K562 (cell line): Measurements from ENCODE around the gene PRKAR2B. TPM values are rescaled to one million over a fixed set of nuclear protein-coding genes. Genes with fewer than 3 reads are reported as not detected.

Source experiments
- ADNP ChIP-seq: fragments of 200-800 bp; sonication (Bioruptor generic); IDR thresholded peaks from 2 replicates; pipeline ENCODE4 v1.6.1; 2016; ENCODE audit warnings: missing genetic modification characterization, missing compliant biosample characterization
- BACH1 ChIP-seq: fragments of 200-800 bp; sonication (Bioruptor generic); IDR thresholded peaks from 2 replicates; pipeline ENCODE4 v1.6.1; 2016; ENCODE audit warnings: missing genetic modification characterization, missing compliant biosample characterization
- BCOR ChIP-seq: fragments of 450-650 bp; IDR thresholded peaks from 2 replicates; pipeline ENCODE4 v1.6.1; 2016
- C11orf30 ChIP-seq: fragments of 450-650 bp; IDR thresholded peaks from 2 replicates; pipeline ENCODE4 v1.6.1; 2016; ENCODE audit warnings: low read depth, mild to moderate bottlenecking
- CBX1 ChIP-seq: sonication (generic); IDR thresholded peaks from 2 replicates; pipeline ENCODE4 v1.6.1; 2016; ENCODE audit warnings: antibody characterized with exemption, low read depth, mild to moderate bottlenecking
- CBX3 ChIP-seq, 2 experiments: IDR thresholded peaks; 1 replicate in 1 of 2; 2 replicates in 1 of 2; pipeline ENCODE4 v1.6.1; 2012; ENCODE audit warnings: inconsistent platforms in 2 of 2, low read length in 2 of 2, borderline replicate concordance in 1 of 2, control low read depth in 1 of 2
- FIP1L1 ChIP-seq: fragments of 200-400 bp; formaldehyde crosslinking; IDR thresholded peaks from 2 replicates; pipeline ENCODE4 v1.6.1; 2018; ENCODE audit warnings: mild to moderate bottlenecking, low read depth, low read length; ENCODE audit not compliant: poor library complexity, severe bottlenecking
- GATAD2B ChIP-seq: fragments of 450-650 bp; IDR thresholded peaks from 2 replicates; pipeline ENCODE4 v1.6.1; 2017; ENCODE audit warnings: mild to moderate bottlenecking, borderline replicate concordance
- OTX1 ChIP-seq: fragments of 450-650 bp; formaldehyde crosslinking; IDR thresholded peaks from 2 replicates; pipeline ENCODE4 v1.4.0; 2022; ENCODE audit warnings: mild to moderate bottlenecking
- POLR2AphosphoS2 ChIP-seq: IDR thresholded peaks from 2 replicates; pipeline ENCODE4 v1.6.1; 2012; ENCODE audit warnings: low read length, improper control_type of control experiment
- POLR2H ChIP-seq: IDR thresholded peaks from 2 replicates; pipeline ENCODE4 v1.6.1; 2016; ENCODE audit warnings: missing genetic modification characterization, low read depth, mild to moderate bottlenecking, control low read depth, missing compliant biosample characterization, moderate library complexity
- PRMT5 ChIP-seq: sonication (generic); formaldehyde crosslinking; IDR thresholded peaks from 2 replicates; pipeline ENCODE4 v1.5.0; 2020; ENCODE audit warnings: missing genetic modification reagents
- RB1 ChIP-seq: fragments of 450-650 bp; IDR thresholded peaks from 2 replicates; pipeline ENCODE4 v1.6.1; 2017; ENCODE audit warnings: low read depth, mild to moderate bottlenecking
- SMARCB1 ChIP-seq: IDR thresholded peaks from 2 replicates; pipeline ENCODE4 v1.6.1; 2011; ENCODE audit warnings: improper control_type of control experiment, low read depth; ENCODE audit not compliant: insufficient read length
- WHSC1 ChIP-seq: IDR thresholded peaks from one replicate; pipeline ENCODE4 v1.6.1; 2012; ENCODE audit warnings: low read length, control low read depth, inconsistent platforms
- ZNF134 ChIP-seq: fragments of 250-450 bp; sonication (Bioruptor Pico); conservative IDR thresholded peaks from 2 replicates; pipeline ENCODE4 v1.4.0; 2020
- ZNF253 ChIP-seq: fragments of 250-450 bp; sonication (Bioruptor Pico); conservative IDR thresholded peaks from 2 replicates; pipeline ENCODE4 v1.6.1; 2021; ENCODE audit warnings: mild to moderate bottlenecking
- polyA plus RNA-seq, 8 experiments: library from polyadenylated mRNA; depleted of rRNA in 4 of 8; stranded (reverse) in 5 of 8; unstranded in 3 of 8; fragments of >200 nt; fragmentation: Nextera tagmentation in 2 of 8; fragmentation: Illumina TruSeq in 1 of 8; extraction: Ambion mirVana in 2 of 8; extraction: Trizol in 1 of 8; gene quantifications; 2 replicates each; pipeline versions ENCODE4 v1.2.1 to v1.2.3, GENCODE V29; 2011 to 2014; ENCODE audit warnings: inconsistent platforms in 1 of 8, missing spikeins in 1 of 8
- total RNA-seq, 7 experiments: library from RNA; depleted of rRNA in 6 of 7; stranded (reverse); fragments of >200 nt in 6 of 7; fragmentation: Illumina TruSeq in 2 of 7; extraction: Trizol in 2 of 7; gene quantifications; 2 replicates each; pipeline versions ENCODE4 v1.2.1 to v1.2.3, GENCODE V29; 2011 to 2021; ENCODE audit warnings: low replicate concordance in 1 of 7
- TF ChIP-seq, protein P1 (sequence below), 2 experiments: fragments of 450-650 bp in 1 of 2; sonication (generic) in 1 of 2; formaldehyde crosslinking in 1 of 2; IDR thresholded peaks in 1 of 2; conservative IDR thresholded peaks in 1 of 2; 2 replicates each; pipeline versions ENCODE4 v1.6.1 to v1.8.1; 2016 to 2023; ENCODE audit warnings: mild to moderate bottlenecking in 2 of 2, moderate library complexity in 2 of 2, inconsistent platforms in 1 of 2, missing genetic modification reagents in 1 of 2
- TF ChIP-seq, protein P2 (sequence below): sonication (generic); formaldehyde crosslinking; IDR thresholded peaks from 2 replicates; pipeline ENCODE4 v1.8.0; 2022; ENCODE audit warnings: mild to moderate bottlenecking, missing genetic modification reagents
- TF ChIP-seq, protein P3 (sequence below), 2 experiments: IDR thresholded peaks in 1 of 2; conservative IDR thresholded peaks in 1 of 2; 2 replicates each; pipeline ENCODE4 v1.6.1; 2016; ENCODE audit warnings: low read depth in 2 of 2, mild to moderate bottlenecking in 1 of 2, missing compliant biosample characterization in 1 of 2, missing genetic modification characterization in 1 of 2, moderate library complexity in 1 of 2
- TF ChIP-seq, protein P4 (sequence below): fragments of 250-450 bp; sonication (Bioruptor Pico); IDR thresholded peaks from 2 replicates; pipeline ENCODE4 v1.5.0; 2021
- TF ChIP-seq, protein P5 (sequence below): IDR thresholded peaks from 2 replicates; pipeline ENCODE4 v1.6.1; 2014; ENCODE audit warnings: antibody characterized with exemption

Gene PRKAR2B
- total and polyA plus RNA-seq, 9 of the 15 experiments (the other 6 are each of a cell fraction or from before 2014, with no cell fraction given), result 59.0 to 173 (median 129) TPM

DNA sequence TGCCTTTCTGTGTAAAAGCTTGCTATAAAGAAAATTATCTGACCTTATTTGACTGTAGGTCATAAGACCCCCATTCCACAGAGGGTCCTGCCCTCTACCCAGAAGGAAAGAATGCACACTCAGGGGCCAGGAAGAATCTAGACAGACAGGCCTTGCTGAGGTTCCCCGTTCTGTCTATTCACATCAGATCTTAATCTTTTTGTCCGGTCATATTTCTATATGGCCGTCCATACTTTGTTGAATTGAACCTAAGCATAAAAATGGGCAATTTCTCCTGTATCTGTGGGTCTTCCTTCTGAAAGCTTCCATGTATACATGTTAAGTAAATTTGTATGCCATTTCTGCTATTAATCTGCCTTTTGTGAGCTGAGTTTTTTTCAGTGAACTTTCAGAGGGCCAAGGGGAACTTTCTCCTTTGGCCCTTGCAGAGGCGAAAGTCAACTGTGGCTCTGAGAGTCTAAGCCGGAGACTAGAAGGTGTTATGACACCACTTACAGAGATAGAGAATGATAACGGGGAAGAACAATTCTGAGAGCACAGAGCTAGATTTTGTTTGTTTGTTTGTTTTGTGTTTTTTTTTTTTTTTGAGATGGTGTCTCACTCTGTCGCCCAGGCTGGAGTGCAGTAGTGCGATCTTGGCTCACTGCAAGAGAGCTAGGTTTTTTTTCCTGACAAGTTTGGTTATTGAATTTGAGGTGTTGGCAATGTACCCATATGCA is 11.6 kb upstream of the PRKAR2B start (continued):
- TF ChIP-seq, protein P1, sequence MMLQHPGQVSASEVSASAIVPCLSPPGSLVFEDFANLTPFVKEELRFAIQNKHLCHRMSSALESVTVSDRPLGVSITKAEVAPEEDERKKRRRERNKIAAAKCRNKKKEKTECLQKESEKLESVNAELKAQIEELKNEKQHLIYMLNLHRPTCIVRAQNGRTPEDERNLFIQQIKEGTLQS (IDR thresholded peaks at IDR 0.05), result no peak
- TF ChIP-seq, protein P1 (CRISPR knock-in tag; conservative IDR thresholded peaks at IDR 0.05), result no peak
- TF ChIP-seq CBX1 (no peak), OTX1 (CRISPR knock-in tag) (no peak), SMARCB1 (no peak), WHSC1 (no peak), C11orf30 (no peak), FIP1L1 (no peak), BACH1 (tag) (no peak), RB1 (no peak), POLR2AphosphoS2 (no peak), PRMT5 (CRISPR knock-in tag) (no peak), ZNF253 (no peak), ADNP (tag) (0 out of 2 replicates have a peak, but pooled peaks have one; percentile 20), GATAD2B (0 out of 2 replicates have a peak, but pooled peaks have one; percentile 24), POLR2H (tag) (no peak), BCOR (no peak), ZNF134 (CRISPR knock-in tag) (no peak), CBX3 (IDR thresholded peaks at IDR 0.05; ENCODE audit: borderline replicate concordance in 1 of 2, low read length in 2 of 2) (no peak)
- TF ChIP-seq, protein P2, sequence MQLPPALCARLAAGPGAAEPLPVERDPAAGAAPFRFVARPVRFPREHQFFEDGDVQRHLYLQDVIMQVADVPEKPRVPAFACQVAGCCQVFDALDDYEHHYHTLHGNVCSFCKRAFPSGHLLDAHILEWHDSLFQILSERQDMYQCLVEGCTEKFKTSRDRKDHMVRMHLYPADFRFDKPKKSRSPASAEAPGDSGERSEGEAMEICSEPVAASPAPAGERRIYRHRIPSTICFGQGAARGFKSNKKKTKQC, result no peak
- TF ChIP-seq, protein P3, sequence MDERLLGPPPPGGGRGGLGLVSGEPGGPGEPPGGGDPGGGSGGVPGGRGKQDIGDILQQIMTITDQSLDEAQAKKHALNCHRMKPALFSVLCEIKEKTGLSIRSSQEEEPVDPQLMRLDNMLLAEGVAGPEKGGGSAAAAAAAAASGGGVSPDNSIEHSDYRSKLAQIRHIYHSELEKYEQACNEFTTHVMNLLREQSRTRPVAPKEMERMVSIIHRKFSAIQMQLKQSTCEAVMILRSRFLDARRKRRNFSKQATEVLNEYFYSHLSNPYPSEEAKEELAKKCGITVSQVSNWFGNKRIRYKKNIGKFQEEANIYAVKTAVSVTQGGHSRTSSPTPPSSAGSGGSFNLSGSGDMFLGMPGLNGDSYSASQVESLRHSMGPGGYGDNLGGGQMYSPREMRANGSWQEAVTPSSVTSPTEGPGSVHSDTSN (CRISPR knock-in tag; IDR thresholded peaks at IDR 0.05; ENCODE audit: low read depth), result no peak
- TF ChIP-seq, protein P3 (tag; conservative IDR thresholded peaks at IDR 0.05; ENCODE audit: low read depth), result no peak
- TF ChIP-seq, protein P4, sequence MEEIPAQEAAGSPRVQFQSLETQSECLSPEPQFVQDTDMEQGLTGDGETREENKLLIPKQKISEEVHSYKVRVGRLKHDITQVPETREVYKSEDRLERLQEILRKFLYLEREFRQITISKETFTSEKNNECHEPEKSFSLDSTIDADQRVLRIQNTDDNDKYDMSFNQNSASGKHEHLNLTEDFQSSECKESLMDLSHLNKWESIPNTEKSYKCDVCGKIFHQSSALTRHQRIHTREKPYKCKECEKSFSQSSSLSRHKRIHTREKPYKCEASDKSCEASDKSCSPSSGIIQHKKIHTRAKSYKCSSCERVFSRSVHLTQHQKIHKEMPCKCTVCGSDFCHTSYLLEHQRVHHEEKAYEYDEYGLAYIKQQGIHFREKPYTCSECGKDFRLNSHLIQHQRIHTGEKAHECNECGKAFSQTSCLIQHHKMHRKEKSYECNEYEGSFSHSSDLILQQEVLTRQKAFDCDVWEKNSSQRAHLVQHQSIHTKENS, result no peak
- TF ChIP-seq, protein P5, sequence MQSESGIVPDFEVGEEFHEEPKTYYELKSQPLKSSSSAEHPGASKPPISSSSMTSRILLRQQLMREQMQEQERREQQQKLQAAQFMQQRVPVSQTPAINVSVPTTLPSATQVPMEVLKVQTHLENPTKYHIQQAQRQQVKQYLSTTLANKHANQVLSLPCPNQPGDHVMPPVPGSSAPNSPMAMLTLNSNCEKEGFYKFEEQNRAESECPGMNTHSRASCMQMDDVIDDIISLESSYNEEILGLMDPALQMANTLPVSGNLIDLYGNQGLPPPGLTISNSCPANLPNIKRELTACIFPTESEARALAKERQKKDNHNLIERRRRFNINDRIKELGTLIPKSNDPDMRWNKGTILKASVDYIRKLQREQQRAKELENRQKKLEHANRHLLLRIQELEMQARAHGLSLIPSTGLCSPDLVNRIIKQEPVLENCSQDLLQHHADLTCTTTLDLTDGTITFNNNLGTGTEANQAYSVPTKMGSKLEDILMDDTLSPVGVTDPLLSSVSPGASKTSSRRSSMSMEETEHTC, result no peak
